CD4-positive, alpha-beta memory T cell (primary cell): ENCODE data around the gene CRACR2B. TPM values are rescaled to one million over a fixed set of nuclear protein-coding genes. Genes with fewer than 3 reads are reported as not detected.

ENCODE experiments used
- CTCF ChIA-PET: fragments of 350-600 bp; sonication (Branson Sonifier 250); formaldehyde crosslinking; loops from one replicate; lab custom pipeline; 2021; ENCODE audit warnings: inconsistent platforms; ENCODE audit not compliant: partially characterized antibody; lab: Charles Lee
- POLR2A ChIA-PET: fragments of 350-600 bp; sonication (Branson Sonifier 250); formaldehyde crosslinking; loops from one replicate; lab custom pipeline; 2021; ENCODE audit not compliant: partially characterized antibody; lab: Charles Lee
- DNase-seq, 5 donors: peaks; one replicate each; pipeline versions ENCODE4 v3.0.0 to v3.0.0-alpha.2; 2020 to 2022; ENCODE audit warnings: mixed read lengths in 1 of 5
- H3K27ac ChIP-seq: one replicate; pipeline ENCODE4 v1.7.0; 2013; ENCODE audit warnings: low read depth, low read length
- H3K27me3 ChIP-seq: 2 replicates; pipeline ENCODE4 v1.7.0; 2013; ENCODE audit warnings: mild to moderate bottlenecking, low read length, moderate library complexity; ENCODE audit not compliant: insufficient read depth
- H3K36me3 ChIP-seq: 2 replicates; pipeline ENCODE4 v1.7.0; 2013; ENCODE audit warnings: mild to moderate bottlenecking, low read length, moderate library complexity; ENCODE audit not compliant: insufficient read depth
- H3K4me1 ChIP-seq: 2 replicates; pipeline ENCODE4 v1.7.0; 2013; ENCODE audit warnings: mild to moderate bottlenecking, low read length, moderate library complexity; ENCODE audit not compliant: insufficient read depth
- H3K4me3 ChIP-seq, 2 donors: one replicate each; pipeline ENCODE4 v1.7.0; 2013; ENCODE audit warnings: low read length in 2 of 2, mild to moderate bottlenecking in 1 of 2
- H3K9me3 ChIP-seq, 2 donors: one replicate each; pipeline ENCODE4 v1.7.0; 2013; ENCODE audit warnings: low read length in 2 of 2, control low read depth in 1 of 2; ENCODE audit not compliant: control insufficient read depth in 1 of 2
- H3K27ac Mint-ChIP-seq, 7 donors: one replicate each; pipeline ENCODE4 v1.8.0; 2020 to 2021; ENCODE audit warnings: mixed read lengths in 7 of 7, mild to moderate bottlenecking in 6 of 7, inconsistent platforms in 3 of 7, moderate library complexity in 3 of 7
- H3K27me3 Mint-ChIP-seq, 2 donors: one replicate each; pipeline ENCODE4 v1.8.0; 2020 to 2021; ENCODE audit warnings: mixed read lengths in 2 of 2
- H3K36me3 Mint-ChIP-seq, 2 donors: one replicate each; pipeline ENCODE4 v1.8.0; 2020 to 2021; ENCODE audit warnings: mixed read lengths in 2 of 2, inconsistent platforms in 1 of 2, mild to moderate bottlenecking in 1 of 2
- H3K4me1 Mint-ChIP-seq, 4 donors: one replicate each; pipeline ENCODE4 v1.8.0; 2020 to 2021; ENCODE audit warnings: mixed read lengths in 4 of 4, mild to moderate bottlenecking in 1 of 4
- H3K4me3 Mint-ChIP-seq, 8 donors: one replicate each; pipeline ENCODE4 v1.8.0; 2020 to 2021; ENCODE audit warnings: mixed read lengths in 8 of 8, mild to moderate bottlenecking in 7 of 8, moderate library complexity in 6 of 8, inconsistent platforms in 3 of 8
- H3K9me3 Mint-ChIP-seq, 8 donors: one replicate each; pipeline ENCODE4 v1.8.0; 2020 to 2021; ENCODE audit warnings: mixed read lengths in 8 of 8, mild to moderate bottlenecking in 5 of 8, inconsistent platforms in 3 of 8, moderate library complexity in 1 of 8
- intact Hi-C: fragments of 100-400 bp; cut with micrococcal nuclease; formaldehyde crosslinking; loops from one replicate; pipeline ENCODE4 v1.15.1; 2023
- polyA plus RNA-seq, 2 donors: library from polyadenylated mRNA; unstranded; fragments of 300-500 nt; fragmentation: Illumina TruSeq; gene quantifications; one replicate each; pipeline ENCODE4 v1.2.3, GENCODE V29; 2021
- total RNA-seq, 2 experiments: library from RNA; stranded (reverse); gene quantifications; one replicate each; pipeline ENCODE4 v1.2.3, GENCODE V29; 2021

The CRACR2B gene
- total and polyA plus RNA-seq, 4 experiments from 2014 or later, result 0.55 TPM; not detected in 3

GRCh38 chr11:813072-813455, 14.7 kb upstream of the CRACR2B start:
- intact Hi-C loops, result no loop called here
- DNase-seq, result no peak
- Mint-ChIP-seq H3K4me1 (peaks cover 6 to 39% (median 24%) of the 10 kb centered on the region in 4 donors), H3K36me3 (peaks cover 4 to 34% of the 10 kb centered on the region in 2 donors), H3K27ac (peak overlapping the region in 1 of 7 donors; percentile 25), H3K27me3 (no peaks in the 10 kb centered on the region), H3K4me3 (peak overlapping the region in 1 of 8 donors; percentile 54), H3K9me3 (peaks cover 0 to 3% (median 0%) of the 10 kb centered on the region in 8 donors)
- no peaks in the 10 kb centered on the region for H3K27me3 ChIP-seq
- peaks cover 26% of the 10 kb centered on the region for H3K4me1 ChIP-seq
- H3K9me3 ChIP-seq, result no peaks in the 10 kb centered on the region
- peaks cover 25% of the 10 kb centered on the region for H3K36me3 ChIP-seq
- POLR2A ChIA-PET, result interaction anchor here (1.2 kb wide), 1 partner anchor 117 kb away, joined by 3 read pairs; the partner anchor contains the start of gene TMEM80
- no peak overlapping the region for H3K27ac ChIP-seq
- CTCF ChIA-PET, result no interaction called here
- no peak overlapping the region for H3K4me3 ChIP-seq

GRCh38 chr11:813456-814096, 14.1 kb upstream of the CRACR2B start:
- POLR2A ChIA-PET, result interaction anchor here (1.2 kb wide), 1 partner anchor 118 kb away, joined by 3 read pairs; the partner anchor contains the start of gene TMEM80
- Mint-ChIP-seq H3K36me3 (peaks cover 4 to 34% of the 10 kb centered on the region in 2 donors), H3K4me1 (peaks cover 7 to 35% (median 21%) of the 10 kb centered on the region in 4 donors), H3K27ac (peak overlapping the region in 2 of 7 donors; percentile 44 to 47), H3K4me3 (peak overlapping the region in 1 of 8 donors; percentile 44), H3K27me3 (no peaks in the 10 kb centered on the region), H3K9me3 (peaks cover 0 to 3% (median 0%) of the 10 kb centered on the region in 8 donors)
- no peaks in the 10 kb centered on the region for H3K9me3 ChIP-seq
- intact Hi-C loops, result no loop called here
- CTCF ChIA-PET, result no interaction called here
- H3K4me1 ChIP-seq, result peaks cover 25% of the 10 kb centered on the region
- peaks cover 25% of the 10 kb centered on the region for H3K36me3 ChIP-seq
- H3K27ac ChIP-seq, result no peak overlapping the region
- H3K4me3 ChIP-seq, result no peak overlapping the region
- DNase-seq, result no peak
- H3K27me3 ChIP-seq, result no peaks in the 10 kb centered on the region

GRCh38 chr11:815675-816432, 11.9 kb upstream of the CRACR2B start:
- Mint-ChIP-seq H3K27ac (no peak overlapping the region), H3K4me3 (peak overlapping the region in 1 of 8 donors; percentile 35), H3K36me3 (peaks cover 4 to 26% of the 10 kb centered on the region in 2 donors), H3K9me3 (peaks cover 0 to 3% (median 0%) of the 10 kb centered on the region in 8 donors), H3K27me3 (no peaks in the 10 kb centered on the region), H3K4me1 (peaks cover 4 to 24% (median 16%) of the 10 kb centered on the region in 4 donors)
- peaks cover 25% of the 10 kb centered on the region for H3K36me3 ChIP-seq
- H3K9me3 ChIP-seq, result no peaks in the 10 kb centered on the region
- ChIA-PET CTCF (interaction anchor here (1.4 kb wide), 1 partner anchor 10 kb away, joined by 3 read pairs; no protein-coding TSS in a partner anchor), POLR2A (interaction anchor here (1.0 to 1.2 kb wide), 3 partner anchors 12 to 18 kb away, joined by 3 to 4 read pairs (median 3); partner anchors contain the start of genes CRACR2B and SLC25A22)
- no peak for DNase-seq
- intact Hi-C loops, result no loop called here
- no peak overlapping the region for H3K4me3 ChIP-seq
- no peak overlapping the region for H3K27ac ChIP-seq
- H3K4me1 ChIP-seq, result peaks cover 26% of the 10 kb centered on the region
- no peaks in the 10 kb centered on the region for H3K27me3 ChIP-seq

- ChIA-PET POLR2A (interaction anchor here (1.0 to 1.2 kb wide), 3 partner anchors 12 to 19 kb away, joined by 3 to 4 read pairs (median 3); partner anchors contain the start of genes CRACR2B and SLC25A22), CTCF (interaction anchor here (1.4 kb wide), 1 partner anchor 10 kb away, joined by 3 read pairs; no protein-coding TSS in a partner anchor)
- H3K36me3 Mint-ChIP-seq, result peaks cover under 1 to 20% of the 10 kb centered on the region in 2 donors
- H3K27me3 ChIP-seq, result no peaks in the 10 kb centered on the region
- H3K4me3 Mint-ChIP-seq, result peak overlapping the region in 1 of 8 donors; percentile 35
- no peak overlapping the region for H3K4me3 ChIP-seq
- H3K4me1 Mint-ChIP-seq, result peaks cover 3 to 23% (median 14%) of the 10 kb centered on the region in 4 donors
- H3K9me3 ChIP-seq, result no peaks in the 10 kb centered on the region
- DNase-seq, result no peak
- no peaks in the 10 kb centered on the region for H3K9me3 Mint-ChIP-seq
- intact Hi-C loops, result no loop called here
- H3K27ac Mint-ChIP-seq, result no peak overlapping the region
- no peak overlapping the region for H3K27ac ChIP-seq
- peaks cover 26% of the 10 kb centered on the region for H3K4me1 ChIP-seq
- peaks cover 22% of the 10 kb centered on the region for H3K36me3 ChIP-seq
- no peaks in the 10 kb centered on the region for H3K27me3 Mint-ChIP-seq
Observed at GRCh38 chr11:816433-816779, 11.3 kb upstream of the CRACR2B start.

GRCh38 chr11:818396-819128, 9.2 kb upstream of the CRACR2B start, which contains the start of gene PNPLA2:
Gene PNPLA2, plus strand, starts transcription at chr11:818914. Its CDS starts 805 bp downstream, at chr11:819719.
- Mint-ChIP-seq H3K9me3 (no peaks in the 10 kb centered on the region), H3K27me3 (no peaks in the 10 kb centered on the region), H3K27ac (peak within 1 kb of the TSS; percentile 81 to 94 (median 92)), H3K36me3 (peaks cover 0 to 17% of the 10 kb centered on the region in 2 donors), H3K4me1 (peaks cover 2 to 22% (median 11%) of the 10 kb centered on the region in 4 donors), H3K4me3 (peak within 1 kb of the TSS; percentile 84 to 94 (median 89))
- Histone ChIP-seq H3K9me3 (no peaks in the 10 kb centered on the region), H3K36me3 (peaks cover 2% of the 10 kb centered on the region), H3K27me3 (no peaks in the 10 kb centered on the region), H3K4me1 (peaks cover 22% of the 10 kb centered on the region), H3K4me3 (peak within 1 kb of the TSS in 1 of 2 donors; percentile 73), H3K27ac (peak within 1 kb of the TSS; percentile 81)
- POLR2A ChIA-PET, result interaction anchor here (0.6 to 6.4 kb wide), 21 partner anchors 8 to 611 kb away, joined by 3 to 109 read pairs (median 6); partner anchors contain the start of genes BET1L, CD151, CRACR2B and DEAF1
- DNase-seq, result no peak
- CTCF ChIA-PET, result interaction anchor here (0.9 to 1.5 kb wide), 4 partner anchors 9 to 22 kb away, joined by 3 to 4 read pairs (median 4); partner anchors contain the start of gene RPLP2
- intact Hi-C loops, result loop anchor here (1.0 to 2.0 kb wide), 3 partner anchors 9 to 24 kb away; partner anchors contain the start of genes CD151, POLR2L, RPLP2 and TSPAN4
